Measurements from ENCODE around the gene MBNL3.
"Not testable (repeated sequence)": the region's sequence is repeated elsewhere in the genome, so short reads cannot be mapped to it uniquely, and the experiment has no call there.

MBNL3 gene

DNA sequence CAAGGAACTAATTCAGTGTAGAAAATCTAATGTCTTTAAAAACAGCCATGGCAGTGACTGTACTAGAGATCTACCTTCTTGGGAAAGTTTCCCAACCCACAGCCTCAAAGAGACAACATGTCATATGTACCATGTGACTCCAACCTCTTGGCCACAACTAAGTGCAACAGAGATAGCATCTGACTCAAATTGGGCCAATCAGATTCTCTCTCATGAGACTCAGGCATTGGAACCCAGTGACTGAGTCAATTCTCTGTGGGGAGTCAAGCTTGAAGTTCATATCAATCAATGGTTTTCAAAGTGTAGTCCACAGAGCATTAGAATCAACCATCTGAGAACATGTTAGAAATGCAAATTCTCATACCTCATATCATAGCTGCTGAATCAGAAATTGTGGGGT, 123.3 kb downstream of the MBNL3 start:
- DNase-seq = no peak

DNA sequence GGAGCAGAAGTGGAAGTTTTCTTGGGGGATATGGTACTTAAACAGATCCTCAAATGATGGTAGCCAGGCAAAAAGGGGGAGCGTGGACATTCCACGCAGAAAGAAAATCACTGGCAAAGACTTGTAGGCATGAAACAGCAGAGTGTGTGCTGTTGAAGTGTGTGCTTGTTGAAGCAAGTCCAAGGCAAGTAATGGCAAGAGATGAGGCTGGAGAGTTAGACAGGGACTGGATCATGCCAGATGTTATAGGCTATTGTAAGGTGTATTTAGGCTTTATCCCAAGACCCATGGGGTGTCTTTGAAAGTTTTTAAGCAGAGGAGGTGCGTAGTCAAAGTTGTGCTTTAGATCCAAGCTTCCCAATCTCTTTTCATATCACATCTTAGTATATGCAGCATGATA, 124.5 kb downstream of the MBNL3 start:
- no peak for DNase-seq

DNA sequence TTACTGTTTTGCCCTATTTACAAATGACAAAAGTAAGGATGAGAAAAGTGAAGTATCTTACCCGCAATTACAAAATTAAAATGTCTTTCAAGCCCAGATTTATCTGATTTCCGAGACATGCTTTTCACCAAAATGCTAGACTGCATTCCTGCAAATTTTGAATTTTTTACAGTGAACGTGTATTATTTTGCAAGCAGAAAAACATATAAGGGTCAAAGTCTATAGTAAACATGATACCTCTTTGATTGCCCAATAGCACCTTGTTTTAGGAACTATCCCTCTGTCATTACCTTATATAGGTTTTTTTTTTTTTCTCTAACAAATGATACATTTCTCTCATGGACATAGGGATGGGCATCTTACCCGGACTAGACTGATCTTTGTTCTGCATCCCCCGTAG, 135.4 kb downstream of the MBNL3 start:
- DNase-seq = no peak

DNA sequence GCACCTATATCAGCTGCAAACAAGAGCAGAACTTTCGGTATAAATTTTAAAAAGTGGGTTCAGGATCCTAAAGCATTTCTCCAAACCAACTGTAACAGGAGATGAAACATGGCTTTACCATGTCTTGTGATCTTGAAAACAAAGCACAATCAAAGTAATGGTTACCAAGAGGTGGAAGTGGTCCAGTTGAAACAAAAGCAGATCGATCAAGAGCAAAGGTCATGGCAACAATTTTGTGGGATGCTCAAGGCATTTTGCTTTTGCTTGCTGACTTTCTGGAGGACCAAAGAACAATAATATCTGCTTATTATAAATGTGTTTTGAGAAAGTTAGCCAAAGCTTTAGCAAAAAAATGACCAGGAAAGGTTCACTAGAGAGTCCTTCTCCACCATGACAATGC, 152.7 kb downstream of the MBNL3 start:
- no peak for DNase-seq

DNA sequence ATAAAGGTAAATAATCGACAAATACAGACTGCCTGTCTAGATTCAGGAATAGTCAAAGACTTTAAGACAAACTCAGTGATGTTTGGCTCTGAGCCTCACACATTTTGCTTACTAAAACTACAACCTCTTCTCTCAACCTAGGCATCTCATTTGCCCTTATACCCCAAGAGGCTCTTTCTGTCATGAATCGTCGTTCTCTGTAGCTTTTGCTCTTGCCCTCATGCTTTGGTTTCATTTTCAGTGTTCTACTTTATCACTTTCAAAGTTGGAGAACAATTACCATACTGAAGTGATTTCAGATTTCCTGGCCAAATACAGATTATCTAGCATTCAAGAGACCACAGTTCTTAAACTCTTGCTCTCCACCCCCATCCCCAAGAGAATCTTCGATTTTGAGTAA, 155.5 kb downstream of the MBNL3 start:
- no peak for DNase-seq

DNA sequence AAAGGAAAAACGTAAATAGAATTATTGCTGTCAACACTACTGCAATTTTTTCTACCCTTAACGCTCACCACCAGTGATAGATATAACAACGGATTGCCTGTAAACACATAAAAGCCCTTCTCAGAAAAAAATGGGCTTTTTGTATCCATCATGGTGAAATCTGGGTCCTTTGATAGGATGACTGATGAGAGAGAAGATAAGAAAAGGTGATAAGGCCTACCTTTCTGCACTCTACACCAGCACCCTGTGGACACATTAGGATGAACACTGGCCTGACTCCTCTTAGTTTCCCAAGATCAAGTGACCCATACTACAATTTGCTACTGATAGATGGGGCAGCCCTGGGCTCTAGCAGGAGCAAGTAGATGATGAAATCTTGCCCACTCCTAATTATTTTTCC, 157.3 kb downstream of the MBNL3 start:
- DNase-seq = no peak

DNA sequence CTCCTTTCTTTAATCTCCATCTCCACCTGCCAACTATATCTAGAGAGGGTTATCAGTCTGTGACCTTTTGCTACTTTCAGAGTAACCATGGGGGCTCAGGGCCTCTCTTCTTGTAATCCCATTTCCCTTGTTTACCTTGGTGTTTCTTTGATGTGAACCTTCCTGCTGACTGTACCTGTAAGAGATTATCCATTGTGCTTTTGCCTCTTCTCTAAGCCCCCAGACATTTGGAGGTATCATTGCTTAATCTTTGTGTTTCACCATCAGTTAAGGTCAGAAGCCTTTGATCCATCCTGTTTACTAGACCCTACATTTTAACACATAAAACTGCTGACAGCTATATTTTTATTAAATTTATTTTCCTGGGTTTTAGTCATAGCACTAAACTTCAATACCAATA, 157.8 kb downstream of the MBNL3 start:
- DNase-seq = no peak

DNA sequence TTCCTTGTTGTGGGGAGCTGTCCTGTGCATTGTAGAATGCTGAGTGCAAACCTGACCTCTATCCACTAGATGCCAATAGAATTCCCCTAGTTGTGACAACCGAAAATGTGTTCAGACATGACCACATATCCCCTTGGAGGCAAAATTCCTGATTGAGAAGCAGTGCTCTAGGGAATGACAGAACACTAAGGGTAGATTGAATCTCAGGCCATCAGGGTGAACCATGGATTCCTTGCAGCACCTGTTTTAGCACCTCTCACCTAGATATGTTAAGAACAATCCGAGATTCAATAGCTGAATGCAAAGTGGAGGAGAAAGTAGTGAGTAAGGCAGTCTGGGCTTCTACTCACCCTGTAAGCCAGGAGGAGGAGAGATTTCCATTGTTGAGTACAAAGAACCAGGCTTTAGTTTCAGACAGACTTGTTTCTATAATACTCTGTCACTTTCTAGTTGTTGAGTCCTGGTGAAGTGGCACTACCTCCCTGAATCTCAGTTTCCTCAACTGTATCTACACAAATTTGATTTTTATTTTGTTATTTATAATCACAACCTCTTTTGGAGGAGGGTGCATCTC, 158.6 kb downstream of the MBNL3 start:
- DNase-seq = no peak

DNA sequence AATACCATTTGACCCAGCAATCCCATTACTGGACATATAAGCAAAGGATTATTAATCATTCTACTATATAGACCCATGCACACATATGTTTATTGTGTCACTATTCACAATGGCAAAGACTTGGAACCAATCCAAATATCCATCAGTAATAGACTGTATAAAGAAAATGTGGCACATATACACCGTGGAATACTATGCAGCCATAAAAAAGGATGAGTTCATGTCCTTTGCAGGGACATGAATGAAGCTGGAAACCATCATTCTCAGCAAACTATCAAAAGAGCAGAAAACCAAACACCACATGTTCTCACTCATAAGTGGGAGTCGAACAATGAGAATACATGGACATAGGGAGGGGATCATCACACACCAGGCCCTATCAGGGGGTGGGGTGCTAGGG, 161.9 kb downstream of the MBNL3 start:
- DNase-seq = not testable (repeated sequence)
